Medulla oblongata (tissue), 1 donor: ENCODE results near the gene RIC1.
"Not testable (repeated sequence)": the region's sequence is repeated elsewhere in the genome, so short reads cannot be mapped to it uniquely, and the experiment has no call there.

Experiments used
- DNase-seq: peaks from one replicate; pipeline ENCODE4 v3.0.0-alpha.2; 2015; ENCODE audit errors: extremely low spot score

The RIC1 gene

DNA sequence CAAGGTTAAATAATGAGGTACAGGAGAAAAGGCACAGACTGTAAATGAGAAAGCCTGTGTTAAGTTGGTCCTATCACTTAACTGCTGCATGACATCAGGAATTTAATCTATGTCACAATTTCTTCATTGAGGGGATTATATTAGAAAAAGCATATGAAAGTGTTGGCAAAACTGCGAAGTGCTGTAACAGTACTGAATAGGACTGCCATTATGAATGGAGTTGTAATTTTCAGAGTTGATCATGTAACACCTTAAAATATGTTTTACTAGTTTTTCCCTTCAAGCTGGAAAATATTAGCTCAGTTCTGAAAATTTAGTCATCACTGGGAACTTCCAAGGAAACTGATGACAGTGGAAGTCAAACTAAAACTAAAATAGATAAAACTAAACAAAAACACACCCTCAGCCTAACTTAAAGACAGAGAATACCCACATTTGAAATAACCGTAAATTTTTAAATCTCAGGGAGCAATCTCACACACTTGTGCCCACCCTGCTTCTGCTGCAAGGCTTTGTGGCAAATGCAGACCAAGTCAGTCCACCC, 158.9 kb downstream of the RIC1 start:
- no peak for DNase-seq

- no peak for DNase-seq
Observed at GRCh38 chr9:5789489-5789888, 160.6 kb downstream of the RIC1 start.

DNA sequence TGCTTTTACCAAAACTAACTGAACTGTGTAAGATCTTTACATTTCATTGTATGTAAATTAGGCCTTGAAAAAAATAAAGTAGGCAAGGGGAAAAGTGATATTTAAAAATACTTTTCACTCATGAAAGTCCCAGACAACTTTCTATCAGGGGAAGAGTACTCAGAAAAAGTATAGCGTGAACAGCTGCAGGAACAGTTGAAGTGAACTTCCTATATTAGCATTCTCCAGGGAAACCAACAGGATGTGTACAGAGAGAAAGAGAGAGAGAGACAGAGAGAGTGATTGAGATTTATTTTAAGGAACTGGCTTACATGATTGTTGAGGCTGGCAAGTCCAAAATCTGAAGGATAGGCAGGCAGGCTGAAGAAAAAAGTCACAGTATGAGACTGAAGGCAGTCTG, 162.0 kb downstream of the RIC1 start:
- DNase-seq, result no peak

DNA sequence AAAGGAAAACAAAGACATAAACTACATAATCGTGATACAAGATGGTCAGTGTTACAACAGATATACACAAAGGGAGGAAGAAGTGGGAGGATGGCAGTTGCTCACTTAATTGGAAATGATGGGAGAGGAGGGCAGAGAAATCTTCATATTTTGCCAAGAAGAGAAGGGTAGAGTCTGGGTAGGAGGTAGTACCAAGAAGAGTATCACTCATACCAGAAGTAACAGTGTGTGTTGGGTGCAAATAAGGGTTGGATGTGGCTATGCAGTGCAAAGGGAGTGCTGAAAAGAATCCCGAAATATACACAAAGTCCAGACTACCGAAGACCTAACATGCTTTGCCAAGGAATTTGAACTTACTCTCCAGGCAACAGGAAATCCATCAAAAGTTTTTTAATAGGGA, 163.0 kb downstream of the RIC1 start:
- DNase-seq, result no peak

- no peak for DNase-seq
Observed at GRCh38 chr9:5793812-5794211, 164.9 kb downstream of the RIC1 start.

DNA sequence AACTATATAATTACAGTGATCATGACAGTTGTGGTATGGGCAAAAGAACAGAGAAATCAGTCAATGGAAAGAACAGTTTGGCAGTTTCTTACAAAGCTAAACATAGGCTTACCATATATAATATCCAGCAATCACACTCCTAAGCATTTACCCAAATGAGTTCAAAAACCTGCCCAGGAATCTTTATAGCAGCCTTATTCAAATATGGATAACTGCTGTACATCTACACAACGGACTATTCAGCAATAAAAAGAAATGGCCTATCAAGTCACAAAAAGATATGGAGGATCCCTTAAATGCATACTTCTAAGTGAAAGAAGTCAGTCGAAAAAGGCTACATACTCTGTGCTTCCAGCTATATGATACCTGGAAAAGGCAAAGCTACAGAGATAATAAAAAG, 167.4 kb downstream of the RIC1 start:
- no peak for DNase-seq

GRCh38 chr9:5798581-5798980, 169.7 kb downstream of the RIC1 start:
- DNase-seq, result no peak

DNA sequence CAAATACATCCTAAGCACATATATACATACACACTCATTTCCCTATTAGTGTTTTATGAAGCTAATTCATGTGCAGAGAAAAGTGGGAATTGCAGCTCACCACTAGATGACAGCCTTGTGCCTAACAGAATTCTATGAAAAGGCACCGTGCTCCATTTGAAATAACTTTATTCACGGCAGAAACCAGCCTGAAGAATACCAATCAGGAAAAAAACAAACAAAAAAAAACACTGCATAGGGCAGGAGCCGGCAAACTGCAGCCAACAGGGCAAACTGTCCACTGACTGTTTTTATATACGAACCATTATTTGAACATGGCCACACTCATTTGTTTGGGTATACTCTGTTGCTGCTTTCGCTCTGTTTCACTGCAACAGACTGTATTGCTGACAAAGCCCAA, 170.4 kb downstream of the RIC1 start:
- peak; percentile 78 for DNase-seq

DNA sequence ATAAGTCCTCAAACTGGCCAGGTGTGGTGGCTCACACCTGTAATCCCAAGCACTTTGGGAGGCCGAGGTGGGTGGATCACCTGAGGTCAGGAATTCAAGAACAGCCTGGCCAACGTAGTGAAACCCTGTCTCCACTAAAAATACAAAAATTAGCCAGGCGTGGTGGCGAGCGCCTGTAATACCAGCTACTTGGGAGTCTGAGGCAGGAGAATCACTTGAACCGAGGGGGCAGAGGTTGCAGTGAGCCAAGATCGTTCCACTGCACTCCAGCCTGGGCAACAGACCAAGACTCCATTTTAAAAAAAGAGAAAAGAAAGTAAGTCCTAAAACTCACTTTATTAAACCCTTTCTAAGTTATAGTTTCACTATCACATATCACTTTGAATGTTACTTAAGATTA, 171.5 kb downstream of the RIC1 start:
- DNase-seq, result not testable (repeated sequence)

DNA sequence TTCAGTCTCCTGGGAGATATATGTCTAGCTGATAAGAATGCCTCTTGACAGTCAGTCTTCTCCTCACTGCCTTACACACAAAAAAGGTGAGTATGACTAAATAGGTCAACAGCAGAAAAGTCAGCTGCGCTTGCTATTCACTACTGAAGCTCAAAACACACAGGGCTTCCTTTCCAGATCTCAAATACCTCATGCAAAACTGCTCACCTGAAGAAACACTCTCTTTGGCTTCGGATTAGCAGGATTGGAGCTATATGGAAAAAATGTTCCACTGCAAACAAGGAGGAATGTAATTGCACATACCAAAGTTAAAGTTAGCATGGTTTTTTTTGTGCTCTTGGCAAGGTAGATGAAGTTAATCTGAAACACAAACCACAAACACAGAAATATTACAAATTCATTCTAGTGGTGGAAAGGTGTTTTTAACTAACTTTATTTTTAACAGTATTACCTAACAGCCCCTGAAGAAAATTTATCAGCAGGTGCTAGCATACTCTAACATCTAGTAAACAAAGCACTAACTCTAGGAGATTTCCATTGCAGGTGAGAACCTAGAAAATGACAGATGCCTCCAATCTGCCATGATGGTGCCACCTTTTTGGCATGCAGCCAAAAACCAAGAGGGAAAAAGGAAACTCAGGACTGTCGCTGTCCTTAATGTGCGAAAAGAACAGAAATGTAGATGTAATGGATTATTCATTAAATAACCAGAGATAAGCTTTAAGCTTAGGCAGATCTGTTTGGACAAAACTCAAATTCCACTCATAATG, 172.2 kb downstream of the RIC1 start:
- DNase-seq, result no peak

DNA sequence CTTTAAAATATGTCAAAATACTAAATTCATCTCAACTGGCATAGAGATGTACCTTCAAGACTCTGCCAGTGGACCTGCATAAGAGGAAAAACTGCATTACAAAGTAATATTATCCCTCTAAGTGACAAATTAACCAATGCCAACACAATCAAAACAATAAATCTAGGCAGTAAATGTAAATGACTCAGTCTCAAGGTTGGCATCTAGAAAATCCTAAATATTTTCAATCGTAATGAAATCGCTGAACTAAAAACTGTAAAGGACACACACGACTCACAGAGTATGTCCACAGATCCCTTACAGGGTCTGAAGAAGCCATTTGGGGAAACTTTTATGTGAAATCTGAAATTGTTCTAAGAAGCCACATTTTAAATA, 172.8 kb downstream of the RIC1 start:
- no peak for DNase-seq

DNA sequence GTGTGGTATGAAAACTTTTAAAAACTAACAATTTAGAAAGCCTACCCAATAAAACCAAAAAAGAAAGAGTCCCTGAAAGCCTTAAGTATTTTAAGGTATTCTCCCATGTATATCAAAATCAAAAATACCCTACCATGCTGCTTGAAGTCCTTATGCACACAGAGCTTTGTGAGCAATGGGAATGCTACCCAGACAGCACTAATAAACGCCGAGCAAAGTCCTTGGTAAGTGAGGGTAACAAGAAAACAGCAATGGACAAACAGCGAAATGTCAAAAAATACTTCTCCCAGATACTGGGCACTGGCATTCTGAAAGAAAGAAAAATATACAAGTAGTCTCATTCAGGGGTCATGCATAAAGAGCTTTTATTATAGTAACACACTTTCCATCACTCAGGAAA, 176.6 kb downstream of the RIC1 start:
- no peak for DNase-seq

GRCh38 chr9:5811751-5812150, 182.8 kb downstream of the RIC1 start:
- DNase-seq, result no peak

GRCh38 chr9:5813824-5814223, 184.9 kb downstream of the RIC1 start:
- DNase-seq, result no peak

DNA sequence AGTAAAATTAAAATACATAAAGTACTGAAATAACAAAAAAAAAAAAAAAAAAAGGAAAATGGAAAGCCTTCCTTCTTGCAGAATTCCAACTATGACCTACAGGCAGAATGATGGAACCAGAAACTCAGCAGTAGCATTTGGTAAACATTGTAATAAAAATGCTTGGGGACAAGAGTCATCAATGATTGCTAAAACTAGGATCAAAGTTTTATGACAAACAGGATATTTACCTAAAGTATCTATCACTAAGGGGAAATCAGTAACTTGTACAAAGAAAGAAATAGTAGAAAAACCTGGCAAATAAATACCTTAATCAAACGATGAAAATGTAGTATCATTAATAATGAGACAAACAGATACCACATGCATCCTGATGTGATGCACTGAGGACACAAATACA, 186.6 kb downstream of the RIC1 start:
- no peak for DNase-seq

GRCh38 chr9:5817862-5818261, 189.0 kb downstream of the RIC1 start:
- no peak for DNase-seq

GRCh38 chr9:5818424-5819142, 189.7 kb downstream of the RIC1 start:
- no peak for DNase-seq

- no peak for DNase-seq
Observed at GRCh38 chr9:5819174-5819573, 190.3 kb downstream of the RIC1 start.

GRCh38 chr9:5820425-5820824, 191.5 kb downstream of the RIC1 start:
- no peak for DNase-seq

DNA sequence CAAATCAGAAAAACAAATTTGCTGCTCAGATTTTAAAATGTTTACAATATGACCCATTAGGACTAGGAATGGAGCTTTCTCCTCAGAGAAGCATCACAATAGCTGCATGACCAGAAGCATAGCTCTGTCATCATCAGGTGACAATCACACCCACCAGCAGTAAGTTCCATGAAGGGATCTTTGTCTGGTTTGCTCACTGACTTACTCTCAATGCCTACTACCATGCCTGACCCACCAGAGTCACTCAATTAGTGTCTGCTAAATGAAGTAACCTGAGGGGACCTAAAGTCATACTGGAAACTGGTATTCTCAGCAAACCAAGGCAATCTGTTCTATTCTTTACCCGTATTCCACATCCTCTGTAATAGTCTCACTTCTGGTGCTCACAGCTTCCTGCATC, 196.3 kb downstream of the RIC1 start:
- DNase-seq, result peak; percentile 64
